ENCODE results near the gene THUMPD2. TPM values are rescaled to one million over a fixed set of nuclear protein-coding genes. Genes with fewer than 3 reads are reported as not detected.

Gene THUMPD2
- total and polyA plus RNA-seq, 9 donors = 10.5 to 22.0 (median 16.3) TPM

GRCh38 chr2:39710807-39711206 lies 68.3 kb downstream of the THUMPD2 start:
- Histone ChIP-seq H3K4me1 (ENCODE audit: insufficient read depth) (no peaks in the 10 kb centered on the region), H3K27ac (no peak overlapping the region), H3K27me3 (no peaks in the 10 kb centered on the region), H3K9me3 (no peaks in the 10 kb centered on the region), H3K36me3 (no peaks in the 10 kb centered on the region), H3K4me3 (no peak overlapping the region)
- 74 to 78% (median 74%) methylated on average over 3 of the region's 3 CpGs for WGBS, 3 donors
- DNase-seq = no peak
- TF ChIP-seq, protein P1, sequence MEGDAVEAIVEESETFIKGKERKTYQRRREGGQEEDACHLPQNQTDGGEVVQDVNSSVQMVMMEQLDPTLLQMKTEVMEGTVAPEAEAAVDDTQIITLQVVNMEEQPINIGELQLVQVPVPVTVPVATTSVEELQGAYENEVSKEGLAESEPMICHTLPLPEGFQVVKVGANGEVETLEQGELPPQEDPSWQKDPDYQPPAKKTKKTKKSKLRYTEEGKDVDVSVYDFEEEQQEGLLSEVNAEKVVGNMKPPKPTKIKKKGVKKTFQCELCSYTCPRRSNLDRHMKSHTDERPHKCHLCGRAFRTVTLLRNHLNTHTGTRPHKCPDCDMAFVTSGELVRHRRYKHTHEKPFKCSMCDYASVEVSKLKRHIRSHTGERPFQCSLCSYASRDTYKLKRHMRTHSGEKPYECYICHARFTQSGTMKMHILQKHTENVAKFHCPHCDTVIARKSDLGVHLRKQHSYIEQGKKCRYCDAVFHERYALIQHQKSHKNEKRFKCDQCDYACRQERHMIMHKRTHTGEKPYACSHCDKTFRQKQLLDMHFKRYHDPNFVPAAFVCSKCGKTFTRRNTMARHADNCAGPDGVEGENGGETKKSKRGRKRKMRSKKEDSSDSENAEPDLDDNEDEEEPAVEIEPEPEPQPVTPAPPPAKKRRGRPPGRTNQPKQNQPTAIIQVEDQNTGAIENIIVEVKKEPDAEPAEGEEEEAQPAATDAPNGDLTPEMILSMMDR (IDR thresholded peaks at IDR 0.05) = no peak
- TF ChIP-seq EP300 (IDR thresholded peaks at IDR 0.05) (no peak), POLR2A (IDR thresholded peaks at IDR 0.05) (no peak)
- intact Hi-C loops (cut with DNase I) = no loop called here

- no peaks in the 10 kb centered on the region for H3K27me3 ChIP-seq
- WGBS, 3 donors = 93 to 98% (median 96%) methylated on average over 9 of the region's 9 CpGs
- no peaks in the 10 kb centered on the region for H3K4me1 ChIP-seq (ENCODE audit: insufficient read depth)
- H3K36me3 ChIP-seq = no peaks in the 10 kb centered on the region
- intact Hi-C loops (cut with DNase I) = no loop called here
- no peak overlapping the region for H3K4me3 ChIP-seq
- TF ChIP-seq POLR2A (IDR thresholded peaks at IDR 0.05) (no peak), EP300 (IDR thresholded peaks at IDR 0.05) (no peak)
- TF ChIP-seq, protein P1 (IDR thresholded peaks at IDR 0.05) = no peak
- no peaks in the 10 kb centered on the region for H3K9me3 ChIP-seq
- no peak for DNase-seq
- no peak overlapping the region for H3K27ac ChIP-seq
Measured at GRCh38 chr2:39708003-39708402, 71.1 kb downstream of the THUMPD2 start.

DNA sequence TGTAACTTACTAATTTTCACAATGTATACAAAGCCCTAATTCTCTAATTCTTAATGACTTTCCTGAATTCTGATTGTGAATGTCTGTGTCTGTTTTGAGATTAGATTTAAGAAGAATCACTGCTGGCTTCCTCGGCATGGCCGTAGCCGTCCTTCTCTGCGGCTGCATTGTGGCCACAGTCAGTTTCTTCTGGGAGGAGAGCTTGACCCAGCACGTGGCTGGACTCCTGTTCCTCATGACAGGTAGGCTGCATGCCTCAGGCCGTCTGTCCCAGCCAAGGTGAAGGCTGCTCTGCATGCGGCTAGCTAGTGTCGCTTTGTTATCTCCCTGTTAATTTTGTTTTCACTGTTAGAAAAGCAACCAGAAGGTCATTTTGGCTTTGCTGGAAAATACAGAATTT lies 72.1 kb downstream of the THUMPD2 start:
- Histone ChIP-seq H3K27me3 (no peaks in the 10 kb centered on the region), H3K4me1 (ENCODE audit: insufficient read depth) (no peaks in the 10 kb centered on the region), H3K9me3 (no peaks in the 10 kb centered on the region), H3K36me3 (no peaks in the 10 kb centered on the region), H3K27ac (no peak overlapping the region), H3K4me3 (no peak overlapping the region)
- no peak for TF ChIP-seq EP300 (IDR thresholded peaks at IDR 0.05)
- TF ChIP-seq, protein P1 (IDR thresholded peaks at IDR 0.05) = no peak
- TF ChIP-seq POLR2A (IDR thresholded peaks at IDR 0.05) = no peak
- no peak for DNase-seq
- intact Hi-C loops (cut with DNase I) = no loop called here
- WGBS, 3 donors = 73 to 86% (median 85%) methylated on average over 8 of the region's 8 CpGs

DNA sequence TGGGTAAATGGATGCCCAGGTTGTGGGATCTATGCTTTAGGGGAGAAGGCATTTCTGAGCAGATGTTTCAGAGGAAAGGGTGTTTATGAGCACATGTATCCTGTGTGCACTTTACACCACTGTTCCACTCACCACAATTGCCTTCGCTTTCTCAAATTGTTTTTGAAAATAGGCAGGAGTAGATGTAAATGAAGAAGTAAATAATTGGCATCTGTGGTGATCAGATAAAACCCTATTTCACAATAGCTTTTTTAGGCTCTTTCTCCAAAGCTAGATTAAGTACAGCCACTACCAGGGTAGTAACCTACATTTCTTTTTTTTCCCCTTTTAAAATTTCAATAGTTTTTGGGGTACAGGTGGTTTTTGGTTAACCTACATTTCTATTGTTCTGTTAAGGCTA lies 72.7 kb downstream of the THUMPD2 start:
- WGBS, 3 donors = 92 to 97% (median 93%) methylated on average over 1 of the region's 1 CpG

More for the DNA sequence above, 72.7 kb downstream of the THUMPD2 start:
- no peaks in the 10 kb centered on the region for H3K27me3 ChIP-seq
- intact Hi-C loops (cut with DNase I) = no loop called here
- no peak overlapping the region for H3K4me3 ChIP-seq
- no peaks in the 10 kb centered on the region for H3K36me3 ChIP-seq
- TF ChIP-seq POLR2A (IDR thresholded peaks at IDR 0.05) (no peak), EP300 (IDR thresholded peaks at IDR 0.05) (no peak)
- TF ChIP-seq, protein P1 (IDR thresholded peaks at IDR 0.05) = no peak
- H3K27ac ChIP-seq = no peak overlapping the region
- no peak for DNase-seq
- H3K4me1 ChIP-seq (ENCODE audit: insufficient read depth) = no peaks in the 10 kb centered on the region
- no peaks in the 10 kb centered on the region for H3K9me3 ChIP-seq

Data from ovary (tissue), 9 donors.